ENCODE data around the gene FAM149B1. TPM values are rescaled to one million over a fixed set of nuclear protein-coding genes. Genes with fewer than 3 reads are reported as not detected.
"Not testable (repeated sequence)": the region's sequence is repeated elsewhere in the genome, so short reads cannot be mapped to it uniquely, and the experiment has no call there.

The FAM149B1 gene
- total RNA-seq, 3 donors from 2014 or later (not counting 1 experiment from before 2014, with no cell fraction given), result 12.7 to 17.6 (median 12.8) TPM

- Histone ChIP-seq H3K27ac (ENCODE audit: low read length) (no peak overlapping the region), H3K27me3 (ENCODE audit: control insufficient read depth, insufficient read depth, low read length) (no peaks in the 10 kb centered on the region), H3K4me1 (ENCODE audit: control insufficient read depth, insufficient read depth, low read length) (no peaks in the 10 kb centered on the region), H3K9me3 (ENCODE audit: control insufficient read depth, insufficient read depth, low read length) (no peaks in the 10 kb centered on the region), H3K4me3 (ENCODE audit: low read length) (no peak overlapping the region), H3K36me3 (ENCODE audit: control insufficient read depth, insufficient read depth, low read length) (peaks cover 74% of the 10 kb centered on the region)
- no peaks in the 10 kb centered on the region for H3K27me3 Mint-ChIP-seq (ENCODE audit: low read depth in 2 of 2)
- H3K4me1 Mint-ChIP-seq, result no peaks in the 10 kb centered on the region
- TF ChIP-seq CTCF (IDR thresholded peaks at IDR 0.05), result no peak
- no peak overlapping the region for H3K4me3 Mint-ChIP-seq
- WGBS (ENCODE audit: insufficient coverage), result 96% methylated on average over 2 of the region's 2 CpGs
- H3K9me3 Mint-ChIP-seq, result no peaks in the 10 kb centered on the region
- ATAC-seq, result no peak
- H3K27ac Mint-ChIP-seq, result no peak overlapping the region
- no peak for DNase-seq
- H3K36me3 Mint-ChIP-seq, result peaks cover 25% of the 10 kb centered on the region
- intact Hi-C loops (cut with micrococcal nuclease), result no loop called here
These were observed 31.3 kb upstream of the FAM149B1 start for GRCh38 chr10:73136627-73137026.

DNA sequence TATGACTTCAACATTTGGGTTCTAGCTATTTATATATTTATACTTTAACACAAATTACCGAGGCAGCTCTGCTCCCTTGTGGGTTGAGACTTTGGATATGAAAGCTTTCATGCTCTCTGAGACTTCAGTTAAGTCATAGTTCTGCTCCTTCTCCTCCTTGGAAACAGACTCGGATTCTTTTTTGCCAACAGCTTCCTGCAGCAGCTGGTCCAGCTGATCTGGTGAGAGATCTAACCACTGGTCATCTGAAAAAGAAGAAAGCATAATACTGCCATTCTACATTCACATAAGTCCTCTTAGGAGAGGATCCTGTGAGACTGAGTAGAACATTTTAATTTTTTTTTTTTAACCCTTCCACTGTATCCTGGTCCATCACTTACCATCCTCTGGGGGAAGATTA lies 28.7 kb upstream of the FAM149B1 start:
- Mint-ChIP-seq H3K4me1 (peaks cover 0 to 5% of the 10 kb centered on the region in 2 donors), H3K9me3 (no peaks in the 10 kb centered on the region), H3K36me3 (peaks cover 27% of the 10 kb centered on the region), H3K4me3 (no peak overlapping the region), H3K27me3 (ENCODE audit: low read depth in 2 of 2) (no peaks in the 10 kb centered on the region), H3K27ac (no peak overlapping the region)
- Histone ChIP-seq H3K27me3 (ENCODE audit: control insufficient read depth, insufficient read depth, low read length) (no peaks in the 10 kb centered on the region), H3K4me1 (ENCODE audit: control insufficient read depth, insufficient read depth, low read length) (no peaks in the 10 kb centered on the region), H3K36me3 (ENCODE audit: control insufficient read depth, insufficient read depth, low read length) (peaks cover 71% of the 10 kb centered on the region), H3K4me3 (ENCODE audit: low read length) (no peak overlapping the region), H3K27ac (ENCODE audit: low read length) (no peak overlapping the region), H3K9me3 (ENCODE audit: control insufficient read depth, insufficient read depth, low read length) (no peaks in the 10 kb centered on the region)
- intact Hi-C loops (cut with micrococcal nuclease), result no loop called here
- DNase-seq (no peak), ATAC-seq (no peak)
- no peak for TF ChIP-seq CTCF (IDR thresholded peaks at IDR 0.05)
- WGBS (ENCODE audit: insufficient coverage), result 94% methylated on average over 1 of the region's 2 CpGs

- H3K4me3 ChIP-seq (ENCODE audit: low read length), result no peak overlapping the region
- H3K27ac ChIP-seq (ENCODE audit: low read length), result no peak overlapping the region
- DNase-seq (no peak), ATAC-seq (no peak)
- peaks cover 25% of the 10 kb centered on the region for H3K36me3 Mint-ChIP-seq
- 96% methylated on average over 2 of the region's 3 CpGs for WGBS (ENCODE audit: insufficient coverage)
- H3K4me3 Mint-ChIP-seq, result no peak overlapping the region
- H3K27ac Mint-ChIP-seq, result no peak overlapping the region
- TF ChIP-seq CTCF (IDR thresholded peaks at IDR 0.05), result no peak
- H3K9me3 ChIP-seq (ENCODE audit: control insufficient read depth, insufficient read depth, low read length), result no peaks in the 10 kb centered on the region
- peaks cover 70% of the 10 kb centered on the region for H3K36me3 ChIP-seq (ENCODE audit: control insufficient read depth, insufficient read depth, low read length)
- intact Hi-C loops (cut with micrococcal nuclease), result no loop called here
- no peaks in the 10 kb centered on the region for H3K27me3 Mint-ChIP-seq (ENCODE audit: low read depth in 2 of 2)
- peaks cover 0 to 5% of the 10 kb centered on the region in 2 donors for H3K4me1 Mint-ChIP-seq
- H3K4me1 ChIP-seq (ENCODE audit: control insufficient read depth, insufficient read depth, low read length), result no peaks in the 10 kb centered on the region
- no peaks in the 10 kb centered on the region for H3K9me3 Mint-ChIP-seq
- H3K27me3 ChIP-seq (ENCODE audit: control insufficient read depth, insufficient read depth, low read length), result no peaks in the 10 kb centered on the region
These were observed 26.3 kb upstream of the FAM149B1 start for GRCh38 chr10:73141603-73142002.

GRCh38 chr10:73150633-73151413 lies 17.1 kb upstream of the FAM149B1 start:
- WGBS (ENCODE audit: insufficient coverage), result 97% methylated on average over 3 of the region's 8 CpGs
- H3K9me3 ChIP-seq (ENCODE audit: control insufficient read depth, insufficient read depth, low read length); H3K27ac Mint-ChIP-seq; H3K4me3 Mint-ChIP-seq; H3K36me3 Mint-ChIP-seq; H3K4me1 ChIP-seq (ENCODE audit: control insufficient read depth, insufficient read depth, low read length); intact Hi-C loops (cut with micrococcal nuclease); H3K27ac ChIP-seq (ENCODE audit: low read length); H3K9me3 Mint-ChIP-seq; H3K27me3 ChIP-seq (ENCODE audit: control insufficient read depth, insufficient read depth, low read length); H3K27me3 Mint-ChIP-seq (ENCODE audit: low read depth in 2 of 2); H3K4me1 Mint-ChIP-seq; DNase-seq; H3K4me3 ChIP-seq (ENCODE audit: low read length); ATAC-seq: not testable (repeated sequence)
- peaks cover 60% of the 10 kb centered on the region for H3K36me3 ChIP-seq (ENCODE audit: control insufficient read depth, insufficient read depth, low read length)
